Measurements from ENCODE around the gene TCAF1. TPM values are rescaled to one million over a fixed set of nuclear protein-coding genes. Genes with fewer than 3 reads are reported as not detected.

The TCAF1 gene
- total RNA-seq, 1 experiment from 2014 or later = 58.4 TPM

DNA sequence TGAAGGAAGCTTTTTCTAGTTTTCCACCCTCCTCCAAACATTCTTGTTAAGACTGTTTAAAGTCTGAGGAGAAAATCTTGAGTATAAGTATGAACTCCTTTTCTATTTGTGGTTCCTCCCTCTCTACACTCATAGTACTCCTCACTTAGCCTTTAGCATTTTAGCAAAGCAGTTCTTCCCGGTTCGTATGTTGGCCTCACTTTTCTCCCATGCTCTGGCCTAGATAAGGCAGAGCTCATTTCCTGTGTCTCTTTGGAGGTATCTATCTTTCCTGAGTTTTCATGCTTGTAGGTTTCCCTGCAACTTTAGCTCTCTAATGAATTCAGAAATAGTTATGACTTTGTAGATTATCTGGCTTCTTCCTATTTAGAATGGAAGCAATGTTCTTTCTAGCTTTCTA is 46.8 kb upstream of the TCAF1 start (continued):
- TF ChIP-seq, protein P1, sequence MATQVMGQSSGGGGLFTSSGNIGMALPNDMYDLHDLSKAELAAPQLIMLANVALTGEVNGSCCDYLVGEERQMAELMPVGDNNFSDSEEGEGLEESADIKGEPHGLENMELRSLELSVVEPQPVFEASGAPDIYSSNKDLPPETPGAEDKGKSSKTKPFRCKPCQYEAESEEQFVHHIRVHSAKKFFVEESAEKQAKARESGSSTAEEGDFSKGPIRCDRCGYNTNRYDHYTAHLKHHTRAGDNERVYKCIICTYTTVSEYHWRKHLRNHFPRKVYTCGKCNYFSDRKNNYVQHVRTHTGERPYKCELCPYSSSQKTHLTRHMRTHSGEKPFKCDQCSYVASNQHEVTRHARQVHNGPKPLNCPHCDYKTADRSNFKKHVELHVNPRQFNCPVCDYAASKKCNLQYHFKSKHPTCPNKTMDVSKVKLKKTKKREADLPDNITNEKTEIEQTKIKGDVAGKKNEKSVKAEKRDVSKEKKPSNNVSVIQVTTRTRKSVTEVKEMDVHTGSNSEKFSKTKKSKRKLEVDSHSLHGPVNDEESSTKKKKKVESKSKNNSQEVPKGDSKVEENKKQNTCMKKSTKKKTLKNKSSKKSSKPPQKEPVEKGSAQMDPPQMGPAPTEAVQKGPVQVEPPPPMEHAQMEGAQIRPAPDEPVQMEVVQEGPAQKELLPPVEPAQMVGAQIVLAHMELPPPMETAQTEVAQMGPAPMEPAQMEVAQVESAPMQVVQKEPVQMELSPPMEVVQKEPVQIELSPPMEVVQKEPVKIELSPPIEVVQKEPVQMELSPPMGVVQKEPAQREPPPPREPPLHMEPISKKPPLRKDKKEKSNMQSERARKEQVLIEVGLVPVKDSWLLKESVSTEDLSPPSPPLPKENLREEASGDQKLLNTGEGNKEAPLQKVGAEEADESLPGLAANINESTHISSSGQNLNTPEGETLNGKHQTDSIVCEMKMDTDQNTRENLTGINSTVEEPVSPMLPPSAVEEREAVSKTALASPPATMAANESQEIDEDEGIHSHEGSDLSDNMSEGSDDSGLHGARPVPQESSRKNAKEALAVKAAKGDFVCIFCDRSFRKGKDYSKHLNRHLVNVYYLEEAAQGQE (IDR thresholded peaks at IDR 0.05; ENCODE audit: low read depth) = no peak

DNA sequence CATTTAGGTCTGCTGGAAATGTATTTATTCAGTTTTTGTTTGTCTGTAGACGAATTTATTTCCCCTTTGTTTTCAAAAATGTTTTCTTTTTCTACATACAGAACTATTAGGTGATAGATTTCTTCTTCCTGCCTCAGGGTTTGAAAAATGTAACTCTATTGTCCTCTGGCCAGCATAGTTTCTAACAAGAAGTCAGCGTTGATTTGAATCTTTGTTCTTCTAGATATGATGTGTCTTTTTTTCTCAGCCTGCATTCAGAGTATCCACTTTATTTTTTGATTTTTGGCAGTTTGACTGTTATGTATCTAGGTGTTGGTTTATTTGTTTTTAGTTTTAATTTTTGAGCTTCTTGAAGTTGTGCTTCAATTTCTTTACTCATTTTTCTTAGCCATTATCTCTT is 45.1 kb upstream of the TCAF1 start:
- ChIA-PET POLR2A (no interaction called here), RAD21 (ENCODE audit: low non-redundant PET in 1 of 2, low total read pairs in 2 of 2, uncharacterized antibody in 2 of 2, unreplicated experiment in 2 of 2) (no interaction called here), CTCF (no interaction called here)
- Histone ChIP-seq H3K4me1 (ENCODE audit: control insufficient read depth in 1 of 2, insufficient read depth in 2 of 2, low read length in 2 of 2) (no peaks in the 10 kb centered on the region), H3K9me3 (ENCODE audit: control insufficient read depth in 1 of 2, insufficient read depth in 1 of 2, low read depth in 1 of 2, low read length in 2 of 2) (no peaks in the 10 kb centered on the region), H3K4me2 (ENCODE audit: low read length) (no peak overlapping the region), H3K9me2 (ENCODE audit: insufficient read depth) (no peaks in the 10 kb centered on the region), H3K4me3 (replicated peaks in 1 of 2; ENCODE audit: low read depth in 1 of 2, low read length in 2 of 2) (no peak overlapping the region), H2AFZ (ENCODE audit: low read depth, low read length, poor library complexity, severe bottlenecking) (no peak overlapping the region), H3K36me3 (ENCODE audit: control insufficient read depth in 1 of 2, insufficient read depth in 2 of 2, low read length in 2 of 2) (no peaks in the 10 kb centered on the region), H3K79me2 (ENCODE audit: insufficient read depth, low read length) (no peaks in the 10 kb centered on the region), H3K9ac (ENCODE audit: low read length) (no peak overlapping the region), H3K27ac (ENCODE audit: low read depth, low read length) (no peak overlapping the region), H4K20me1 (ENCODE audit: insufficient read depth) (no peaks in the 10 kb centered on the region), H3K27me3 (ENCODE audit: insufficient read depth, low read length) (no peaks in the 10 kb centered on the region)
- intact Hi-C loops (cut with micrococcal nuclease) = no loop called here
- BruUV-seq (replicated peaks) = no TSS peak
- DNase-seq (ENCODE audit: low read depth, low spot score) (no peak), ATAC-seq (no peak)
- no peak for TF ChIP-seq EZH2 (IDR thresholded peaks at IDR 0.05)
- TF ChIP-seq EZH2phosphoT487 (IDR thresholded peaks at IDR 0.05; ENCODE audit: borderline replicate concordance) = no peak
- TF ChIP-seq SP1 (IDR thresholded peaks at IDR 0.05; ENCODE audit: low read depth) = no peak
- no peak for TF ChIP-seq ZNF274 (IDR thresholded peaks at IDR 0.05; ENCODE audit: low read depth, low read length)
- TF ChIP-seq, protein P1 (IDR thresholded peaks at IDR 0.05; ENCODE audit: low read depth) = no peak
- TF ChIP-seq RAD21 (IDR thresholded peaks at IDR 0.05; ENCODE audit: low read depth) = no peak
- no peak for TF ChIP-seq SRF (IDR thresholded peaks at IDR 0.05; ENCODE audit: low read depth)
- no peak for TF ChIP-seq ZFX (IDR thresholded peaks at IDR 0.05)
- no peak for TF ChIP-seq SIN3A (IDR thresholded peaks at IDR 0.05; ENCODE audit: low read depth)
- TF ChIP-seq POLR2A (IDR thresholded peaks at IDR 0.05; ENCODE audit: borderline replicate concordance, extremely low read depth, insufficient read depth, insufficient read length) = no peak
- TF ChIP-seq ELF1 (IDR thresholded peaks at IDR 0.05; ENCODE audit: borderline replicate concordance, low read depth) = no peak
- TF ChIP-seq EGR1 (IDR thresholded peaks at IDR 0.05; ENCODE audit: low read depth) = no peak
- TF ChIP-seq, protein P2, sequence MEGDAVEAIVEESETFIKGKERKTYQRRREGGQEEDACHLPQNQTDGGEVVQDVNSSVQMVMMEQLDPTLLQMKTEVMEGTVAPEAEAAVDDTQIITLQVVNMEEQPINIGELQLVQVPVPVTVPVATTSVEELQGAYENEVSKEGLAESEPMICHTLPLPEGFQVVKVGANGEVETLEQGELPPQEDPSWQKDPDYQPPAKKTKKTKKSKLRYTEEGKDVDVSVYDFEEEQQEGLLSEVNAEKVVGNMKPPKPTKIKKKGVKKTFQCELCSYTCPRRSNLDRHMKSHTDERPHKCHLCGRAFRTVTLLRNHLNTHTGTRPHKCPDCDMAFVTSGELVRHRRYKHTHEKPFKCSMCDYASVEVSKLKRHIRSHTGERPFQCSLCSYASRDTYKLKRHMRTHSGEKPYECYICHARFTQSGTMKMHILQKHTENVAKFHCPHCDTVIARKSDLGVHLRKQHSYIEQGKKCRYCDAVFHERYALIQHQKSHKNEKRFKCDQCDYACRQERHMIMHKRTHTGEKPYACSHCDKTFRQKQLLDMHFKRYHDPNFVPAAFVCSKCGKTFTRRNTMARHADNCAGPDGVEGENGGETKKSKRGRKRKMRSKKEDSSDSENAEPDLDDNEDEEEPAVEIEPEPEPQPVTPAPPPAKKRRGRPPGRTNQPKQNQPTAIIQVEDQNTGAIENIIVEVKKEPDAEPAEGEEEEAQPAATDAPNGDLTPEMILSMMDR (IDR thresholded peaks at IDR 0.05 in 2 of 3, conservative IDR thresholded peaks at IDR 0.05 in 1 of 3; ENCODE audit: borderline replicate concordance in 1 of 3, insufficient read depth in 1 of 3, low read depth in 2 of 3, low read length in 2 of 3) = no peak
- TF ChIP-seq, protein P3, sequence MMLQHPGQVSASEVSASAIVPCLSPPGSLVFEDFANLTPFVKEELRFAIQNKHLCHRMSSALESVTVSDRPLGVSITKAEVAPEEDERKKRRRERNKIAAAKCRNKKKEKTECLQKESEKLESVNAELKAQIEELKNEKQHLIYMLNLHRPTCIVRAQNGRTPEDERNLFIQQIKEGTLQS (IDR thresholded peaks at IDR 0.05) = no peak
